ENCODE data around the gene AP4S1. TPM values are rescaled to one million over a fixed set of nuclear protein-coding genes. Genes with fewer than 3 reads are reported as not detected.
"Not testable (repeated sequence)": the region's sequence is repeated elsewhere in the genome, so short reads cannot be mapped to it uniquely, and the experiment has no call there.

Gene AP4S1
- total RNA-seq, 1 donor from 2014 or later = 5.3 TPM

DNA sequence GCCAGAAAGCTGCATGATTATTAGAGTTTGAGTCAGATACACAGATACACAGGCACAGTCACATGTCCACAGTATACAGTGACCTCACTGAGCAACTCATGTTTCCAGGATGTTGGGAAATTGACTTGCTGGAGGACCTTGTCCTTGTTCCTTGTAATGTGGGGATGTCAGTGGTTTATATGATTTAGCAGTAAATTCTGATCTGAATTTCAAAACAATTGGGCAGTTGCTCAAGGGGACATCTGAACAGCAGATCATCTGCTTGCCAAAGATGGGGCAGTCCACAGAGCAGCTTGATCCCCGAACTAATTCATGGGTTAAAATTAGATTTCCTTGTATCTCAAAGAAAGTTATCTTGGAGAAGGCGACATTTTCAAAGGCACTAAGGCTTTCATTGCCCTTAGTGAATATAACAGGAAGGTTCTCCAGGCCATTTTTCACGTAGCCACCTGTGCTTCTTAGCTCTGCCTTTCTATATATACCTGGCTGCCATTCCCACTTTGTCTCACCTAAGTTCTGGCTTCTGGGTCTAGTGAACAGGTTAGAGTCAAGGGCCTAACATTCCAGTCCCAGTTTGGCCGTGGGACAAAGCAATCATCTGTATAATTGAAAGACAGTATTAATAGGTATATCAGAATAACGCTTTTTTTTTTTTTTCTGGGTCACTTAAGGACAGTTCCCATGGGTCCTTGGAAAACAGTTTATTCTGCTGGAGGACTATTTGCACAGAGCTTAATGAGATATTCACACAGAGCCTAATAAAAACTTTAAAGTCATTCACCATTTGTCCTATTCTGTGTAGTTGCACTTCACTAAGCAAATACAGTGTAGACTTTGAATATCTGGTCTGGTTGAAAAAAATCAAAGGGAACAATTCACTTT lies 65.7 kb downstream of the AP4S1 start:
- TF ChIP-seq CTCF (IDR thresholded peaks at IDR 0.05) = no peak
- peaks cover 1% of the 10 kb centered on the region for H3K36me3 Mint-ChIP-seq (ENCODE audit: low read depth)
- no peaks in the 10 kb centered on the region for H3K27me3 Mint-ChIP-seq (ENCODE audit: low read depth)
- DNase-seq (ENCODE audit: low spot score) = no peak
- H3K4me1 Mint-ChIP-seq (ENCODE audit: low read depth) = peaks cover 21% of the 10 kb centered on the region
- no peaks in the 10 kb centered on the region for H3K9me3 Mint-ChIP-seq (ENCODE audit: low read depth)
- H3K4me3 Mint-ChIP-seq (ENCODE audit: unreplicated experiment) = no peak overlapping the region
- peak overlapping the region; percentile 64 for H3K27ac Mint-ChIP-seq (ENCODE audit: unreplicated experiment)

DNA sequence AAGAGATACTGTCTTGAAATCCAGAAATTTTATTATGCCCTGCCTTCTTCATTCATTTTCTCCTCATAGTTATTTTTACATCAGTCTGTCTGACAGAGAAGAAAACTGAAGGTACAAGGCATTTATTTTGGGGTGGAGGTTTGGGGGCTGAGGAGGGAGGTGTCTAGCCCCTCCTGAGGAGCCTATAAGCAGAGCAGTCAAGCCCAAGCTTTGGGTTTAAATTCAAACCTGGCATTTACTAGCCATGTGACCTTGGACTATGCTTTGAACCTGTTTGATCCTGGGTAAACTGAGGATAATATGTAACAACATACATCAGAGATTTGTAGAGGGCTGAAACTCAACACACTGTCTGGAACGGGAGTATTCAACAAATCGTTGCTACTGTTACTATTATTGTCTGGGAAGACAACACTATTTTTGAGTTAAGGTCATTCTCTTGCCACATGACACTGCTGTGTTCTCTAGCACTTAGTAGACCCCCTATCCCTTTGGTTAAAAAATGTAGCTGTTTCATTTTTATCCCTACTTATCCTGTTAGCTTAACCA lies 66.8 kb downstream of the AP4S1 start:
- Mint-ChIP-seq H3K4me1 (ENCODE audit: low read depth) (peaks cover 24% of the 10 kb centered on the region), H3K27ac (ENCODE audit: unreplicated experiment) (no peak overlapping the region), H3K27me3 (ENCODE audit: low read depth) (no peaks in the 10 kb centered on the region), H3K36me3 (ENCODE audit: low read depth) (peaks cover 7% of the 10 kb centered on the region), H3K4me3 (ENCODE audit: unreplicated experiment) (no peak overlapping the region), H3K9me3 (ENCODE audit: low read depth) (no peaks in the 10 kb centered on the region)
- no peak for DNase-seq (ENCODE audit: low spot score)
- TF ChIP-seq CTCF (IDR thresholded peaks at IDR 0.05) = no peak

- H3K36me3 Mint-ChIP-seq (ENCODE audit: low read depth) = peaks cover 15% of the 10 kb centered on the region
- not testable (repeated sequence) for H3K27ac Mint-ChIP-seq (ENCODE audit: unreplicated experiment); H3K27me3 Mint-ChIP-seq (ENCODE audit: low read depth); H3K4me3 Mint-ChIP-seq (ENCODE audit: unreplicated experiment); H3K9me3 Mint-ChIP-seq (ENCODE audit: low read depth); DNase-seq (ENCODE audit: low spot score)
- H3K4me1 Mint-ChIP-seq (ENCODE audit: low read depth) = peaks cover 29% of the 10 kb centered on the region
These were observed 68.7 kb downstream of the AP4S1 start for GRCh38 chr14:31093884-31094839.

GRCh38 chr14:31095817-31096216 lies 70.4 kb downstream of the AP4S1 start:
- Mint-ChIP-seq H3K27ac (ENCODE audit: unreplicated experiment) (peak overlapping the region; percentile 61), H3K36me3 (ENCODE audit: low read depth) (peaks cover 19% of the 10 kb centered on the region), H3K4me1 (ENCODE audit: low read depth) (peaks cover 22% of the 10 kb centered on the region)
- H3K4me3 Mint-ChIP-seq (ENCODE audit: unreplicated experiment); H3K27me3 Mint-ChIP-seq (ENCODE audit: low read depth); DNase-seq (ENCODE audit: low spot score); H3K9me3 Mint-ChIP-seq (ENCODE audit: low read depth): not testable (repeated sequence)

DNA sequence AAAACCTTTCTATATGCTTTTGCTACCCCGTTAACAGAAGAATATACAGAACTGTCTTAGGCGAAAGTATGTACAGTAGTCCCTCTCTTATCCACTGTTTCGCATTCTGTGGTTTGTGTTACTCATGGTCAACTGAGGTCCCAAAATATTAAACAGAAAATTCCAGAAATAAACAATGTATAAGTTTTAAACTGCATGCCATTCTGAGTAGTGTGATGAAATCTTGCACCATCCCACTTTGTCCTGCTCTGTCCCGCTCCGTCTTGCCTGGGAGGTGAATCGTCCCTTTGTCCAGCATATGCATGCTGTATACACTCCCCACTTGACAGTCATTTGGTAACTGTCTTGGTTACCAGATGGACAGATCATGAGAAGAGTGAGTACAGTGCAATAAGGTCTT lies 70.8 kb downstream of the AP4S1 start:
- no peak for TF ChIP-seq CTCF (IDR thresholded peaks at IDR 0.05)
- no peak for DNase-seq (ENCODE audit: low spot score)
- Mint-ChIP-seq H3K4me3 (ENCODE audit: unreplicated experiment) (no peak overlapping the region), H3K4me1 (ENCODE audit: low read depth) (peaks cover 19% of the 10 kb centered on the region), H3K27me3 (ENCODE audit: low read depth) (no peaks in the 10 kb centered on the region), H3K36me3 (ENCODE audit: low read depth) (peaks cover 24% of the 10 kb centered on the region), H3K27ac (ENCODE audit: unreplicated experiment) (peak overlapping the region; percentile 61), H3K9me3 (ENCODE audit: low read depth) (no peaks in the 10 kb centered on the region)

- DNase-seq (ENCODE audit: low spot score) = no peak
- Mint-ChIP-seq H3K36me3 (ENCODE audit: low read depth) (peaks cover 28% of the 10 kb centered on the region), H3K4me3 (ENCODE audit: unreplicated experiment) (no peak overlapping the region), H3K27me3 (ENCODE audit: low read depth) (no peaks in the 10 kb centered on the region), H3K9me3 (ENCODE audit: low read depth) (no peaks in the 10 kb centered on the region), H3K4me1 (ENCODE audit: low read depth) (peaks cover 10% of the 10 kb centered on the region), H3K27ac (ENCODE audit: unreplicated experiment) (peak overlapping the region; percentile 6)
- TF ChIP-seq CTCF (IDR thresholded peaks at IDR 0.05) = no peak
These were observed 71.6 kb downstream of the AP4S1 start for GRCh38 chr14:31097081-31097480.

Measured in chondrocyte (in vitro differentiated cells).